ENCODE results near the gene ACR.
"Not testable (repeated sequence)": the region's sequence is repeated elsewhere in the genome, so short reads cannot be mapped to it uniquely, and the experiment has no call there.

ACR gene

DNA sequence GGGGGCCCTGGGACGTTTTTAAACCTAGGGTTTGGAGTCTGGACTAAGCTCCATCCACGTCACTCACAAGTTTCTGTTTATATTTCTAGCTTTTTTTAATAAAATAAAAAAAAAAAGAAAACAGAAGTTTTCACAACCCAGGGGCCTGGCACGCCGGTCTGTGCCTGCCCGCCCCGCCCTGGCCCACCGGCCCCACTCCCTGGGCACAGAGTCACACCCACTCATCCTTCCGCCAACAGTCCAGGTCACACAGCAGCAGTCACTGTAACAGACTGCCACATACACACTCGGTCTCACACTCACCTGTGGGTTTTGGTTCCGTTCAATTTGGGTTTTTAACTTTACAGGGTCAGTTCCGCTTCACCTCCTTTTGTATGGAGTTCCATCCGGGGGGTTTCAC lies 5.3 kb upstream of the ACR start:
- DNase-seq (ENCODE audit: low read depth in 2 of 2), result no peak

DNA sequence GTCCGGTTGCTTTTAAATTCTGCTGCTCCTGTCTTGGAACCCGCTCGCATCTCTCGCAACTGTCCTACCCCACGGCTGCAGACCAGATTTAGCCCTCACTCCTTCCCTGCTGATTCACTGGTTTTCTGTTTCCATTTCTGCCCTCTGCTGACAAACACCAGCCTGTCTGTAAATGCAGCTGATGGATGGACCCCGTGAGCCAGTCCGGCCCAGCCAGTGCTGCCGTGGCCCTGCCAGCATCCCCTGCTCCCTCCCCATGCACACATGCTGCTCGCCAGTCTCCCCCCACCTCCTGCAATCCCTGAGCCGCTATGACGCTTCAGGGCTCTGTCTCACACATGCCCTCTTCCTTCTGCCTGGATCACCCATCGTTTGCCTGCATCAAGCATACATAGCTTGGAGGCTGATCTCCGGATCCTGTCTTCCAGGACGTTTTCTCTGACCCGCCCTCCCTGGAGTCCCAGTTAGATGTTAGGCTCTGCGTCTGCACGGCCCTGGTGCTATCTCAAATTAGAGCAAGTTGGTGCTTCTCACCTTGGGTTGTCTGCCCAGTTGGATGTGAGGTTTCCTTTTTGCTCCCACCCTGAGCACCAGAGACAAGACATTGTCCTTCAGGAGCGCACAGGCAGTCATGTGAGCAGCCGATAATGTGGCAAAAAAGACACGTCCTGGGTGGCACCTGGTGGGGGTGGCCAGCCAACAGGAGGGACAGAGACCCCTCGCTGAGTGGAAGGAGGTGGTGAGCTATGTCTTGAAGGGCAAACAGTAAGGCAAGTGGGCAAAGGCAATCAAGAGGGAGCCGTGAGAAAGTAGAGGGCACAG lies 4.3 kb upstream of the ACR start:
- DNase-seq (ENCODE audit: low read depth in 2 of 2), result no peak

DNA sequence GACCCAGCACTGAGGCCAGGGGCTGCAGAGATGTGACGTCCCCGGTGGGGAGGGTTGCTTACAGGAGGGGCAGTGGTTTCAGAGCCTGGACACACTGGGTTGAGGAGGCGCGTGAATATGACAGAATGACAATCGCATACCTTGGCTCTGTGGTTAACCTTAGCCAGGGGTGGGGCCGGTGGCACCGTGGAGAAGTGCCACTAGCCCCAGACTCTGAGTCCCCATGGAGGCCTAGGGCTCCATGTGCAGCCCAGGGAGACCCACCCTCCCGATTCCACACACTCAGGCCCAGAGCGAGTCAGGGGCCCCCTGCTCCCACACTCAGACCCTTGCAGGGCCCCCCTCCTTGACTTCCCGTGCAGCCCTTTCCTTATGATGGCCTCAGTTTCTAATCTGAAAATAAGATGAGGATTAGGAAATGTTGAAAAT lies 3.6 kb upstream of the ACR start:
- no peak for DNase-seq (ENCODE audit: low read depth in 2 of 2)

DNA sequence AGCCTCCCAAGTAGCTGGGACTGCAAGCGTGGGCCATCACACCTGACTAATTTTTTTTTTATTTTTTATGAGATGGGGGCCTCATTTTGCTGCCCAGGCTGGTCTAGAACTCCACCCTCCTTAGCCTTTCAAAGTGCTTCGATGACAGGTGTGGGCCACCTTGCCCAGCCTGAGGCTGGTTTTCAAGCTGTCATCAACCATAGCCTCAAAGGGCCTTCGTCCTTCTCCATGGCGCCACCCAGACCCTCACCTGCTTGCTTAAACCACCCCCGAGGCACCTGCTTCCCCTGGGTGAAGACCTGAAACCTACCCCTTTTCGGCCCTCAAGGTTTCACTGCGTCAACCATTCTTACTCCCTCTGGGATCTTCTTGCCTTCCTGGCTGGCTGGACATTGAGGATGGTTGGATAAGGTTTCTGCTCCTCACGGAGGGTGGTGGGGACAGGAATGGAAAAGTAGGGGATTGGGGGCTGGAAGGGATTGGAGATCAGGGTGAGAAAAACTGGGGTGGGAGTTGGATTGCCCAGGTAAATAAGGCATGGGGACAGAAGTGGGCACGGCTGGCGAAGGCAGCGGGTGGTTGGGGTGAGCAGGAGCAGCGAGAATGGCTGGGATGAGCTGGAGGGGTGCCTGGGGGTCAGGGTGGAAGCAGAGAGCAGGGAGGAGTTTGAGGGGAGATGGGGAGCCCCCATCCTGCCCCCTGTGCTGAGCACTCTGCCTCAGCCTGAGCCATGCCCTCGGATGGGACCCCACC lies 2.8 kb upstream of the ACR start:
- no peak for DNase-seq (ENCODE audit: low read depth in 2 of 2)

DNA sequence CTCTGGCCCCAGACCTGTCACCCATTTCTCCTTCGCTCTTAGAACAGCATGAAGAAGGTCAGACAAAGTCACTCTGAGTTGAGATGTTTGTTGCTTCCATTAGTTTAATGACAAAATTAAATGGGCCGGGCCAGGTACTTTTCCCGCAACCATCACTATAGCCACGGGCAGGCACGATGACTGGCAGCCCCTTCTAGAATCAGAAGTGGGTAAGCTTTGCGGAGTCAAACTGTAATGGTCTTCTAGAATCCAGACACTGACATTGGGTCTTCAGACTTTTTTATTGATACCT lies 2.3 kb upstream of the ACR start:
- DNase-seq (ENCODE audit: low read depth in 2 of 2), result no peak

DNA sequence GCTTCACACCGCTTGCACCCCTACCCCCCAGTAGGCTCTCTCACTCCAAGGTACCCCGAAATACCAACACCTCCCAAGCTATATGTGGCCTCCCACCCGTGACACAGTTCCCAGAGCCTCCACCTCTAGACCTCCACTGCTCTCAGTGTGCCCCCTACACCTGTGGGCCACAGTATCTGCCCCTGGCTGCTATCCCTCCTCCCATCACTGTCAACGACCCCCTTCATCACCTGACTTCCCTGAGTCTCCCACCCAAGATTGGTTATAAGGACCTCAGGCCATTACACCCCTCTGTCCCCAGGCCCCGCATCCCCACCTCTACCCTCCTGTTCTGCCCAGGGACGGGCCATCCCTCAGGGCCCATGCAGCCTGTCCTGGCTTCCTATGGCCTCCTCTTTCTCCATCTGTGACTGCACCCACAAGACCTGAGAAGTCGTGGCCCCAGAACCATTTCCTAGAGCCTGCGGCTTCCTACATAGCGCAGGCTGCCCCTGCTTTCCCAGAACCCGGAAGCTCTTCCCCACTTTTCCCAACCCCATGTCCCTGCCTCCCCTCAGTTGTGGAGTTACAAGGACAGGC lies 734 bp downstream of the ACR start:
- no peak for DNase-seq (ENCODE audit: low read depth in 2 of 2)

DNA sequence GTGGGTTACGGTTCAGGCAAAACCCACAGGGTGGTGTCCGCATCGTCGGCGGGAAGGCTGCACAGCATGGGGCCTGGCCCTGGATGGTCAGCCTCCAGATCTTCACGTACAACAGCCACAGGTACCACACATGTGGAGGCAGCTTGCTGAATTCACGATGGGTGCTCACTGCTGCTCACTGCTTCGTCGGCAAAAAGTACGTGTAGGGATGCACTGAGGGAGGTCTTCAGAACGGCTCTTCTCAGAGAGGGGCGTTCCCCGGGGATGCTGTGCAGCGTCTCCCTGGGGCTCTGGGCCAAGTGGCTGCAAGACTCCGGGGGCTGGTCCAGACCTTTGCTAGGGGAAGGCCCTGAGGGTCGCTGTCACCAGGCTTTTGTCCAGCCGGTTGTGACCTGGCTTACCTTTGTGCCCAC lies 1.3 kb downstream of the ACR start:
- DNase-seq (ENCODE audit: low read depth in 2 of 2), result no peak

DNA sequence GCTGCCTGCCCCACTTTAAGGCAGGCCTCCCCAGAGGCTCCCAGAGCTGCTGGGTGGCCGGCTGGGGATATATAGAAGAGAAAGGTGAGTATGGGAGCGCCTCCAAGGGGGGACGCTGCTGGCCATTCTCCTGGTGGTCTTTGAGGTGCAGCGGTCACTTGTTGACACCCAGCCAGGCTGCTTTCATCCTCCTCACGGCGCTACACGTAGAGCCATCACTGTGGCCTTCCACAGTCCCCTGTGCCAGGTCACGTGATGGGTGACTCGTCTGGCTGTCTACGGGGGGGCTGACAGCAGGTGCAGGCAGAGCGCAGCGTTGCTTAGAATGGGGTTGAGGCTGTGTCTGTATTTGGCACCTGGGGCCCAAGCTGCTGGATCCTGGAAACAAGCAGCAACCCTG lies 1.9 kb downstream of the ACR start:
- DNase-seq (ENCODE audit: low read depth in 2 of 2), result no peak

DNA sequence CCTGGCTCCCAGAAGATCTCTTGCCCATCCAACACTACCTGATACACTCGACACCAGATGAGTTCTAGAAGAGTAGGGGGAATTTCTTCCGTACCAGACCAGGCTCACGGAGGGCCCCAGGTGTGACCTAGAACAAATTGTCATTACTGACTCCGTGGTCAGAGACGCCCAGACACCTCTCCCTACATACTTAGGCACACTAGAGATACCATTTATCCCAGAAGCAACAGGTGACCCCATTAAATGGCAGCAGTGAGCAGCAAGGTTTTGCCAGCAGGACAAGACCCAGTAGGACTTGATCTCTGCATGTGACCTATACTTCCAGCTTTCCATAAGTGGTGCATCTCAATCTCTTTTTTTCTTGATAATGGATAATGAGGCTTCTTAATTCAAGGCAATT lies 2.7 kb downstream of the ACR start:
- DNase-seq (ENCODE audit: low read depth in 2 of 2), result not testable (repeated sequence)

DNA sequence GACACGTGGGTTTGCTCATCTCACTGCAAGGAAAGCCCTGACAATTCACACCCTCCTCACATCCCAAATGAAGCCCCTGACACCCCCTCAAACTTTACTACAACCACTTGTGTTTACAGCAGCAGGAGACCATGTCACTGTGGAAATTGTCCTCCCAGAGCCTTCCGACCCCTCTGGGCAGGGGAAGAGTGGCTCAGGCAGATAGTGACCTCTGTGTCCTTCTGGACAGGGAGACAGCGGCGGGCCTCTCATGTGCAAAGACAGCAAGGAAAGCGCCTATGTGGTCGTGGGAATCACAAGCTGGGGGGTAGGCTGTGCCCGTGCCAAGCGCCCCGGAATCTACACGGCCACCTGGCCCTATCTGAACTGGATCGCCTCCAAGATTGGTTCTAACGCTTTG lies 6.4 kb downstream of the ACR start:
- DNase-seq (ENCODE audit: low read depth in 2 of 2), result not testable (repeated sequence)

DNA sequence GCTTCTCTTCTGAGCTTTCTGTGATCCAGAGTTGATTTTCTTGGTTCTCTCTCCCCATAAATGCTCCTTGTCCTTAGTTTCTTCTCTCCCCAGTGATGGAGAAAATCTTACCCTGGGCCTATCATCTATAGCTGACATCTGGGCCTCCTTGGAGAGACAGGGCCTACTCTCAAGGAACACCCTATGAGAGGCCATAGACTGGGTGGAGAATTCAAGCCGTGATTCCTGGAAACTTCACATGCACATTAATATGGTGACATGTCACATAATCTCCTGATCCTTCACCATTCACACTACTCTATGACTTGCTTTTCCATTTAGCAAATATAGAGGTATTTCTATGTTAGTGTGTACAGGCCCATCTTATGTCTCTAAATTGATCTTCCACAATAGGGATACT lies 9.5 kb downstream of the ACR start:
- not testable (repeated sequence) for DNase-seq (ENCODE audit: low read depth in 2 of 2)

DNA sequence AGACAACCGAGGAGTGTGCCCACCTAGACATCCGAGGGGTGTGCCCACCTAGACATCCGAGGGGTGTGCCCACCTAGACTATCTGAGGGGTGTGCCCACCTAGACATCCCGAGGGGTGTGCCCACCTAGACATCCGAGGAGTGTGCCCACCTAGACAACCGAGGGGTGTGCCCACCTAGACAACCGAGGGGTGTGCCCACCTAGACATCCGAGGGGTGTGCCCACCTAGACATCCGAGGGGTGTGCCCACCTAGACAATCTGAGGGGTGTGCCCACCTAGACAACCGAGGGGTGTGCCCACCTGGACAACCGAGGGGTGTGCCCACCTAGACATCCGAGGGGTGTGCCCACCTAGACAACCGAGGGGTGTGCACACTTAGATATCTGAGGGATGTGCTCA lies 10.6 kb downstream of the ACR start:
- not testable (repeated sequence) for DNase-seq (ENCODE audit: low read depth in 2 of 2)

DNA sequence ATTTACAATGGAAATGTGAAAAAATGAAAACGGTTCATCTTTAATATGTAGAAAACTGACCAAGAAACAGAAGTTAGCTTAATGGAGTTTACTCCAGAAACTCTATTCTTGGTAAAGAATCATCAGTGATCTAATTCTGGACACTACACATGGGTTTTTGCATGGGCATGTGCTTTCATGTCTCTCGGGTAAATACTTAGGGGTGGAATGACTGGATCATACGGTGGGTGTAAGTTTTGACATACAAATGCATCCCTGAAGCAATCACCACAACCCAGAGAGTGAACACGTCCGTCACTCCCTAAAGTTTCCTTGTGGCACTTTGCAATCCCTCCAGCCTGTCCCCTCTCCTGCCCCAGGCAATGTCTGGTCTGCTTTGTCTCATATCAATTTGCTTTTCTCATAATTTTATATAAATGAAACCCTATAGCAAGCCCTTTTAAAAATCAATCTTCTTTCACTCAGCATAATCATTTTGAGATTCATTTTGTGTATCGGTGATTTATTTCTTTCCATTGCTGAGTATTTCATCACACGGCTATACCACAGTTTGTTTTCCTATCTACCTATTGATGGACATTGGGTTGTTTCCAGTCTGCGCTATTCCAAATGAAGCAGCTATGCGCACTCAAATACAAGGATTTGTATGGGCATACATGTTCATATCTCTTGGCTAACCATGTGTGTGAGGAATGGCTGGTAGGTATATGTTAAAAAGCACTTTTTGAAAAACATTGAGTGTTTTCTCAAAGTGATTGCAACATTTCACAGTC lies 11.5 kb downstream of the ACR start:
- DNase-seq (ENCODE audit: low read depth in 2 of 2), result not testable (repeated sequence)

DNA sequence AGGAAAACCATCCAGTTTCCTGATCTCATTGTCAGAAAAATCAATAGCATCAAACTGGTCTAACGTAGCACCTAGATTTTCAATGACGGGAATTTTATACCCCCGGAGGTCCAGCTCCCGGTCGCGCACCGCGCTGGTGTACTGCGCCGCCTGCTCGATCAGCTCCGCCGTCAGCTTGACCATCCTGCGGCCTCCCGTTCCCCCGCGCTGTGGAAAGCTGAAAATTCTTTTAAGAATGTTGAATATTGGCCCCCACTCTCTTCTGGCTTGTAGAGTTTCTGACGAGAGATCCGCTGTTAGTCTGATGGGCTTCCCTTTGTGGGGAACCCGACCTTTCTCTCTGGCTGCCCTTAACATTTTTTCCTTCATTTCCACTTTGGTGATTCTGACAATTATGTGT lies 17.2 kb downstream of the ACR start:
- DNase-seq (ENCODE audit: low read depth in 2 of 2), result not testable (repeated sequence)

DNA sequence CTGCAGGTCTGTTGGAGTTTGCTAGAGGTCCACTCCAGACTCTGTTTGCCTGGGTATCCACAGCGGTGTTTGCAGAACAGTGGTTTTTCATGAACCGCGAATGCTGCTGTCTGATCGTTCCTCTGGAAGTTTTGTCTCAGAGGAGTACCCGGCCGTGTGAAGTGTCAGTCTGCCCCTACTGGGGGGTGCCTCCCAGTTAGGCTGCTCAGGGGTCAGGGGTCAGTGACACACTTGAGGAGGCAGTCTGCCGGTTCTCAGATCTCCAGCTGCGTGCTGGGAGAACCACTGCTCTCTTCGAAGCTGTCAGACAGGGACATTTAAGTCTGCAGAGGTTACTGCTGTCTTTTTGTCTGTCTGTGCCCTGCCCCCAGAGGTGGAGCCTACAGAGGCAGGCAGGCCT lies 18.4 kb downstream of the ACR start:
- DNase-seq (ENCODE audit: low read depth in 2 of 2), result not testable (repeated sequence)

DNA sequence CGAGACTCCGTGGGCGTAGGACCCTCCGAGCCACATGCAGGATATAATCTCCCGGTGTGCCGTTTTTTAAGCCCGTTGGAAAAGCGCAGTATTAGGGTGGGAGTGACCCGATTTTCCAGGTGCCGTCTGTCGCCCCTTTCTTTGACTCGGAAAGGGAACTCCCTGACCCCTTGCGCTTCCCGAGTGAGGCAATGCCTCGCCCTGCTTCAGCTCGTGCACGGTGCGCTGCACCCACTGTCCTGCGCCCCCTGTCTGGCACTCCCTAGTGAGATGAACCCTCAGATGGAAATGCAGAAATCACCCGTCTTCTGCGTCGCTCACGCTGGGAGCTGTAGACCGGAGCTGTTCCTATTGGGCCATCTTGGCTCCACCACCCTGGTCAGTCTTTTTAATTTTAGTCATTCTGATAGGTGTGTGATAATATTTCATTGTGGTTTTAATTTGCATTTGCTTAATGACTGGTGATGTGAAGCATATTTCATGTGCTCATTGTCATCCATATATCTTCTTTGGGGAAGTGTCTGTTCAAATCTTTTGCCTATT lies 19.0 kb downstream of the ACR start:
- peak; percentile 33 to 36 for DNase-seq (ENCODE audit: low read depth in 2 of 2)

DNA sequence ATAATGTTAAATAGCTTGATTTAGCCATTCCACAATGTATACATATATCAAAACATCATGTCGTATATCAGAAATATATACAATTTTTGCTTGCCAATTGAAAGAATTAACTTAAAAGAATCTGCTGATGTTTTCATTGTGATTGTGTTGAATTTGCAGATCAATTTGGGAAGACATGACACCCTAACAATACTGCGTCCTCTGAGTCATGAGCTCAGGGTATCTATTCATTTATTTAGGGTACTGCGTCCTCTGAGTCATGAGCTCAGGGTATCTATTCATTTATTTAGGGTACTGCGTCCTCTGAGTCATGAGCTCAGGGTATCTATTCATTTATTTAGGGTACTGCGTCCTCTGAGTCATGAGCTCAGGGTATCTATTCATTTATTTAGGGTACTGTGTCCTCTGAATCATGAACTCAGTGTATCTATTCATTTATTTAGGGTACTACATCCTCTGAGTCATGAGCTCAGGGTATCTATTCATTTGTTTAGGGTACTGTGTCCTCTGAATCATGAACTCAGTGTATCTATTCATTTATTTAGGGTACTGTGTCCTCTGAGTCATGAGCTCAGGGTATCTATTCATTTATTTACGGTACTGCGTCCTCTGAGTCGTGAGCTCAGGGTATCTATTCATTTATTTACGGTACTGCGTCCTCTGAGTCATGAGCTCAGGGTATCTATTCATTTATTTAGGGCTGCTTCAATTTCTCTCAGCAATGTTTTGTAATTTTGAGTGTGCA lies 21.8 kb downstream of the ACR start:
- DNase-seq (ENCODE audit: low read depth in 2 of 2), result not testable (repeated sequence)

DNA sequence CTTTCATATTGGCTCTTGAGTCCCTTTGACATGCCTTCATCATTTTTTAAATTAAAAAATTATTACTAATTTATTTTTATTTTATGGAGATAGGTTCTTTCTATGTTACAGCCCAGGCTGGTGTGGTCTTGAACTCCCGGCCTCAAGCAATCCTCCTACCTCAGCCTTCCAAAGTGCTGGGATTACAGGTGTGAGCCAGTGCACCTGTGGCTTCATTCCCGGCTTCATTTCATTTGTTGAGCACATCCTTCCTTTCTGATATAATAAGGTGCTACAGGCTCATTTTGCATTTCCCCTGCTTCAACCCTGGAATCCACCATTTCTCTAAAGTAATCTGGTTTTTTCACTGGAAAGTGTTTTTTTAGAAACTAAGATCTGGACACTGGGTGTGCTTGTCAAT lies 23.8 kb downstream of the ACR start:
- DNase-seq (ENCODE audit: low read depth in 2 of 2), result not testable (repeated sequence)

DNA sequence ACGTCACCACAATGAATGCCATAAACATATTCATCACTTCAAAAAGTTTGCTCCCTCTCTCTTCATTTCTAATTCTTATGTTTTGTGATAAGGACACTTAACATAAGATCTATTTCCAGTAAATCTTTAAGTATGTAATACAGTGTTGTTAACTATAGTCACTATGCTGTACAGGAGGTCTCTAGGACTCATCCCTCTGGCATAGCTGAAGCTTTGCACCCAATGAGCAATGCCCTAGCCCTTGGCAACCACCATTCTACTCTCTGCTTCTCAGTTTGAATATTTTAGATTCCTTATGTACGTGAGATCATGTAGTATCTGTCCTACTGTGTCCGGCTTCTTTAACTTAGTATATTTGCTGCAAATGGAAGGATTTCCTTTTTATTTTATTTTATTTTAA lies 26.3 kb downstream of the ACR start:
- DNase-seq (ENCODE audit: low read depth in 2 of 2), result not testable (repeated sequence)

DNA sequence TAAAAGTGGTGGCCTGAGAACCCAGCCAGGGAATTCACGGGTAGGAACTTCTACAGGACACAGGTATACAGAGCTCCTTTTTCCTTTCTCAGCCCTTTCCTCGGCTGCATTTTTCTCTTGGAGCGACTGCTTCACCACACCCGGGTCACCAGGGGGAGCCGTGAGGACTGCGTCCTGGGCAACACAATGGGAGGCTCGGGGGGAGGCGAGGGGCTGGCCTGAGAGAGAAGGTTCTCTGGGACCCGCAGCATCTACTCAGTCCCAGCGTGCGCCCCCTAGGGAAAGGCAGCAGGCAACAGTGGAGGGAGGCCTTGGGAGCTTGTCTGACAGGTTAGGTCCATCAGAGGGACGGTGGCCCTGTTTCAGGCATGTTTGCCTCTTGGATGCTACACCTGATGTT lies 37.1 kb downstream of the ACR start:
- peak in 1 of 2 donors; percentile 9 for DNase-seq (ENCODE audit: low read depth in 2 of 2)

DNA sequence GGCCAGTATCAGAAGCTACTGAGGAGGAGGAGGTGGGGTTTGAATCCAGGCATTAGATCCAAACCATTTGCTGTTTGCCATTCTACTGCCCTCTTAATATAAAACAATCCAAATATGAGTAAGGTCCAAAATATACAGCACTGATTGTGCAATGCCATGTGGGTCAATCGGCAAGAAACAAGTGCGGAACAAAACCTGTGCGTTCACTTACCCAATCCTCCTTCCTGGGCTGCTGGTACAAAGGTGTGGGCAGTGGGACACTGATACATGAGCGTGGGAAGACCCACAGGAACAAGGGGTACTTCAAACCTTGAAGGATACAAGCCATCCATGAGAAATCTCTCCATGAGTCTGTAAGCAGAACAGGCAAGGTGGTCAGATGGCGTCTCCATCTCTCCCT lies 39.6 kb downstream of the ACR start:
- DNase-seq (ENCODE audit: low read depth in 2 of 2), result not testable (repeated sequence)
